ENCODE data around the gene DISP1. TPM values are rescaled to one million over a fixed set of nuclear protein-coding genes. Genes with fewer than 3 reads are reported as not detected.

DISP1 gene
- total and polyA plus RNA-seq, 7 donors = 0.46 to 31.3 (median 17.1) TPM

DNA sequence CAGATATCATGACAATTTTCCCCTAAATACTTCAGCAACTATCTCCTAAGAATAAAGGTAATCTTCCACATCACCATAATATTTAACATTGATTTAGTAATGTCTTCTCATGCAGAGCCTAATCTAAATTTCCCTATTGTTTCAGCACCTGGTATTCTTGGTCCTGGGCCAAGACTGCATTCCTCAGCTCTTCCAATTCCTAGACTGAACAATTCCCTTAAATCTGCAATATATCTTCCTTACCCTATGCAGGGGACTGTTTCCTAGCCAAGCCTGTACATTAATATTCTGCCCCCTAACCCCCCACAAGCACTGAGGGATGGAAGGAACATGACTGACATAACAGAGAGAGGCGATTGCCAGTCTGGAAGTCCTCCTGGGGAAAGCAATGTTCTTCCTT, 28.7 kb upstream of the DISP1 start:
- Histone ChIP-seq H3K27me3 (no peaks in the 10 kb centered on the region), H3K27ac (no peak overlapping the region), H3K4me1 (peaks cover 0 to 21% (median 16%) of the 10 kb centered on the region in 4 donors), H3K4me3 (no peak overlapping the region), H3K36me3 (no peaks in the 10 kb centered on the region), H3K9me3 (no peaks in the 10 kb centered on the region)
- DNase-seq = no peak
- intact Hi-C loops (cut with DNase I) = no loop called here
- 46 to 69% methylated on average over 1 of the region's 1 CpG for WGBS, 2 donors
- TF ChIP-seq, protein P1, sequence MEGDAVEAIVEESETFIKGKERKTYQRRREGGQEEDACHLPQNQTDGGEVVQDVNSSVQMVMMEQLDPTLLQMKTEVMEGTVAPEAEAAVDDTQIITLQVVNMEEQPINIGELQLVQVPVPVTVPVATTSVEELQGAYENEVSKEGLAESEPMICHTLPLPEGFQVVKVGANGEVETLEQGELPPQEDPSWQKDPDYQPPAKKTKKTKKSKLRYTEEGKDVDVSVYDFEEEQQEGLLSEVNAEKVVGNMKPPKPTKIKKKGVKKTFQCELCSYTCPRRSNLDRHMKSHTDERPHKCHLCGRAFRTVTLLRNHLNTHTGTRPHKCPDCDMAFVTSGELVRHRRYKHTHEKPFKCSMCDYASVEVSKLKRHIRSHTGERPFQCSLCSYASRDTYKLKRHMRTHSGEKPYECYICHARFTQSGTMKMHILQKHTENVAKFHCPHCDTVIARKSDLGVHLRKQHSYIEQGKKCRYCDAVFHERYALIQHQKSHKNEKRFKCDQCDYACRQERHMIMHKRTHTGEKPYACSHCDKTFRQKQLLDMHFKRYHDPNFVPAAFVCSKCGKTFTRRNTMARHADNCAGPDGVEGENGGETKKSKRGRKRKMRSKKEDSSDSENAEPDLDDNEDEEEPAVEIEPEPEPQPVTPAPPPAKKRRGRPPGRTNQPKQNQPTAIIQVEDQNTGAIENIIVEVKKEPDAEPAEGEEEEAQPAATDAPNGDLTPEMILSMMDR (IDR thresholded peaks at IDR 0.05) = no peak
- no peak for TF ChIP-seq POLR2A (IDR thresholded peaks at IDR 0.05)
- no peak for TF ChIP-seq POLR2AphosphoS5 (IDR thresholded peaks at IDR 0.05)
- no peak for TF ChIP-seq EP300 (IDR thresholded peaks at IDR 0.05)

DNA sequence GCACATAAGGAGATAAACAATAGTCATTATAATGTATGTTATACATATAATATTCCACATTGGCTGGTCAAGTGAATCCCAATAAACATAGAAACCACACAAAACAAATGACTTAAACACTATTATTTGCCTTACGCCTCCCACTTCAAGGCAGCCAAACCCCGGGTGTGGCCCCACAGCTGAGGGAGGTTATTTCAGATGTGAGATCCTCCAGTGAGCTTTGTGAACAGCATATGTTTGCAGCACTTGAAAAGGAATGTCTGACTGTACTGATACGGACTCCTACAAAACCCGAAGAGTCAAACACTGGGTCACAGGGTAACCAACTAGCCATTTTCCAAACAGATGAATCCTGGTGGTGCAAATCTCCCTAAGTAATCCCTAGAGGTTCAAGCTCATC, 27.1 kb upstream of the DISP1 start:
- H3K4me1 ChIP-seq = peaks cover 0 to 37% (median 20%) of the 10 kb centered on the region in 4 donors
- no peak overlapping the region for H3K27ac ChIP-seq
- no peaks in the 10 kb centered on the region for H3K36me3 ChIP-seq
- H3K4me3 ChIP-seq = no peak overlapping the region
- no peak for DNase-seq
- intact Hi-C loops (cut with DNase I) = no loop called here
- H3K27me3 ChIP-seq = no peaks in the 10 kb centered on the region
- 55 to 67% methylated on average over 4 of the region's 4 CpGs for WGBS, 2 donors
- no peak for TF ChIP-seq POLR2AphosphoS5 (IDR thresholded peaks at IDR 0.05)
- H3K9me3 ChIP-seq = no peaks in the 10 kb centered on the region

DNA sequence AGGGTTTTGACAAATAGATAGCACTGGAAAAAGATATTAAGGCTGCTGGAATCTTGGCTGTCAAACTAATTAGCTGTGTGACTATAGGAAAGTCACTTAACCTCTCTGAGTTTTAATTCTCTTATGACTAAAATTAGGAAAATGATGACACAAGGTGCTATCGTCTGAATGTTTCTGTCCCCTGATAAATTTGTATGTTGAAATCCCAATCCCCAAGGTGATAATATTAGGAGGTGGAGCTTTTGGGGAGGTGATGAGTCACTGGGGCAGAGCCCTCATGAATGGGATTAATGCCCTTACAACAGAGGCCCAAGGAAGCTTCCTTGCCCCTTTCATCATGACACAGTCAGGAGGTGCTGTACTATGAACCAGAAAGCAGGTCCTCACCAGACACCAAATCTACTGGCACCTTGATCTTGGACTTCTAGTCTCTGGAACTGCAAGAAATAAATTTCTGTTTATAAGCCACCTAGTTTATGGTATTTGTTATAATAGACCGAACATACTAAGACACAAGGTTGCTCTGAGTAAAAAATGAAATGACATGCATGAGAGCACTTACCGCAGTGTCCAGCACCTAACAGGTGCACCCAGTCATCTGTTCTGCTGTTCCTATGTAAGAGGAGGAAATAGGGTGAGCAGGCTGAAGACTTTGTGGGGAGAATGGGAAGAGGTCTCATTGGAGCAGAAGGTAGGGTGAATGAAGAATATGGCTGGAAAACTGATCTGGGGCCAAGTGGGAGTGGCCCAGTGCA, 26.3 kb upstream of the DISP1 start:
- H3K27ac ChIP-seq = no peak overlapping the region
- H3K4me3 ChIP-seq = no peak overlapping the region
- 79 to 84% methylated on average over 3 of the region's 3 CpGs for WGBS, 2 donors
- no peaks in the 10 kb centered on the region for H3K9me3 ChIP-seq
- no peak for DNase-seq
- intact Hi-C loops (cut with DNase I) = no loop called here
- TF ChIP-seq POLR2AphosphoS5 (IDR thresholded peaks at IDR 0.05) (no peak), POLR2A (IDR thresholded peaks at IDR 0.05) (no peak), EP300 (IDR thresholded peaks at IDR 0.05) (no peak)
- TF ChIP-seq, protein P1 (IDR thresholded peaks at IDR 0.05) = no peak
- H3K4me1 ChIP-seq = peaks cover 0 to 45% (median 24%) of the 10 kb centered on the region in 4 donors
- H3K36me3 ChIP-seq = no peaks in the 10 kb centered on the region
- H3K27me3 ChIP-seq = no peaks in the 10 kb centered on the region

DNA sequence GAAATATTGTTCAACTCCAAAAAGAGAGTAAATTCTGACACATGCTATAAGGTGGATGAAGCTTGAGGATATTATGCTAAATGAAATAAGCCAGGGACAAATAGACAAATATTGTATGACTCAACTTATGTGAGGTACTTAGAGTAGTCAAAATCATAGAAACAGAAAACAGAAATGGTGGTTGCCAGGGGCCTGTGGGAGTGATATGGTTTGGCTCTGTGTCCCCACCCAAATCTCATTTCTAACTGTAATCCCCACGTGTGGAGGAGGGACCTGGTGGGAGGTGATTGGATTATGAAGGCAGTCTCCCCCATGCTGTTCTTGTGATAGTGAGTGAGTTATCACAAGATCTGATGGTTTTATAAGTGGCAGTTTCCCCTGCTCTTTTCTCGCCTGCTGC, 24.7 kb upstream of the DISP1 start:
- peak overlapping the region in 1 of 4 donors; percentile 60 for H3K27ac ChIP-seq
- intact Hi-C loops (cut with DNase I) = loop anchor here (5.0 to 10.0 kb wide), 2 partner anchors 53 to 895 kb away; partner anchors contain the start of gene FAM177B
- peaks cover 0 to 55% (median 21%) of the 10 kb centered on the region in 4 donors for H3K4me1 ChIP-seq
- no peaks in the 10 kb centered on the region for H3K27me3 ChIP-seq
- H3K9me3 ChIP-seq = no peaks in the 10 kb centered on the region
- H3K36me3 ChIP-seq = no peaks in the 10 kb centered on the region
- DNase-seq = no peak
- 69 to 82% methylated on average over 2 of the region's 2 CpGs for WGBS, 2 donors
- no peak overlapping the region for H3K4me3 ChIP-seq
- TF ChIP-seq POLR2A (IDR thresholded peaks at IDR 0.05) = no peak
- no peak for TF ChIP-seq EP300 (IDR thresholded peaks at IDR 0.05)
- TF ChIP-seq POLR2AphosphoS5 (IDR thresholded peaks at IDR 0.05) = no peak
- TF ChIP-seq, protein P1 (IDR thresholded peaks at IDR 0.05) = no peak

DNA sequence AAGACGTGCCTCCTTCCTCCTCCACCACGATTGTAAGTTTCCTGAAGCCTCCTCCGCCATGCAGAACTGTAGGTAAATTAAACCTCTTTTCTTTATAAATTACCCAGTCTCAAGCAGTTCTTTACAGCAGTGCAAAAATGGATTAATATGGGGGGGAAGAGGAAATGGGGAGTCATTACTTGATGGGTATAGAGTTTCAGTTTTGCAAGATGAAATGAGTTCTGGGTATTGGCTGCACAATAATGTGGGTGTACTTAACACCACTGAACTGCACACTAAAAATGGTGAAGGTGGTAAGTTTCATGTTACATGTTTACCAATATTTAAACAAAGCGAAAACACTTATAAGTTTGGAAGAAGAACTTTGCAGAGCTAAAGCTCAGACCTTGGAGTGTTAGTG, 24.3 kb upstream of the DISP1 start:
- no peaks in the 10 kb centered on the region for H3K27me3 ChIP-seq
- 81 to 88% methylated on average over 4 of the region's 4 CpGs for WGBS, 2 donors
- no peaks in the 10 kb centered on the region for H3K9me3 ChIP-seq
- TF ChIP-seq, protein P1 (IDR thresholded peaks at IDR 0.05) = no peak
- TF ChIP-seq POLR2A (IDR thresholded peaks at IDR 0.05) (no peak), EP300 (IDR thresholded peaks at IDR 0.05) (no peak), POLR2AphosphoS5 (IDR thresholded peaks at IDR 0.05) (no peak)
- no peak overlapping the region for H3K4me3 ChIP-seq
- intact Hi-C loops (cut with DNase I) = loop anchor here (5.0 to 10.0 kb wide), 2 partner anchors 53 to 894 kb away; partner anchors contain the start of gene FAM177B
- H3K4me1 ChIP-seq = peaks cover 0 to 54% (median 20%) of the 10 kb centered on the region in 4 donors
- peak overlapping the region in 3 of 4 donors; percentile 41 to 60 (median 53) for H3K27ac ChIP-seq
- no peaks in the 10 kb centered on the region for H3K36me3 ChIP-seq
- DNase-seq = no peak
